MM.1S (cell line): ENCODE data around the gene DUSP15.
"Not testable (repeated sequence)": the region's sequence is repeated elsewhere in the genome, so short reads cannot be mapped to it uniquely, and the experiment has no call there.

Source experiments
- DNase-seq: peaks from one replicate; pipeline ENCODE4 v3.0.0-alpha.2; 2015
- H2AFZ ChIP-seq: fragments of 300-600 bp; sonication (generic); 2 replicates; pipeline ENCODE4 v1.6.0; 2016; ENCODE audit warnings: antibody characterized with exemption, low read length
- H3F3A ChIP-seq: fragments of 300-600 bp; sonication (generic); 2 replicates; pipeline ENCODE4 v1.6.1; 2016; ENCODE audit warnings: mild to moderate bottlenecking, antibody characterized with exemption, low read length, moderate library complexity, mixed read lengths; ENCODE audit not compliant: insufficient read depth
- H3K27ac ChIP-seq: fragments of 300-600 bp; sonication (generic); 2 replicates; pipeline ENCODE4 v1.5.1; 2016; ENCODE audit warnings: mild to moderate bottlenecking, low read length
- H3K27me3 ChIP-seq: fragments of 300-600 bp; sonication (generic); replicated peaks from 2 replicates; pipeline ENCODE4 v1.6.0; 2016; ENCODE audit warnings: low read length; ENCODE audit not compliant: insufficient read depth
- H3K36me3 ChIP-seq: fragments of 300-600 bp; sonication (generic); replicated peaks from 2 replicates; pipeline ENCODE4 v1.6.1; 2016; ENCODE audit warnings: mild to moderate bottlenecking, low read length, mixed read lengths; ENCODE audit not compliant: insufficient read depth
- H3K4me1 ChIP-seq: fragments of 300-600 bp; sonication (generic); 2 replicates; pipeline ENCODE4 v1.6.1; 2016; ENCODE audit warnings: low read length, mixed read lengths
- H3K4me2 ChIP-seq: fragments of 300-600 bp; sonication (generic); 2 replicates; pipeline ENCODE4 v1.6.0; 2016; ENCODE audit warnings: low read depth, low read length
- H3K4me3 ChIP-seq: fragments of 300-600 bp; sonication (generic); 2 replicates; pipeline ENCODE4 v1.5.1; 2016; ENCODE audit warnings: low read length, mixed read lengths
- H3K79me2 ChIP-seq: fragments of 300-600 bp; sonication (generic); 2 replicates; pipeline ENCODE4 v1.6.1; 2016; ENCODE audit warnings: mixed run types, low read length, mixed read lengths
- H3K9ac ChIP-seq: fragments of 300-600 bp; sonication (generic); 2 replicates; pipeline ENCODE4 v1.6.1; 2016; ENCODE audit warnings: low read length, mixed read lengths
- H3K9me2 ChIP-seq: fragments of 300-600 bp; sonication (generic); replicated peaks from 2 replicates; pipeline ENCODE4 v1.6.1; 2016; ENCODE audit warnings: mild to moderate bottlenecking, low read length, mixed read lengths; ENCODE audit not compliant: insufficient read depth
- H3K9me3 ChIP-seq: fragments of 300-600 bp; sonication (generic); replicated peaks from 2 replicates; pipeline ENCODE4 v1.6.1; 2016; ENCODE audit warnings: mild to moderate bottlenecking, low read length, mixed read lengths; ENCODE audit not compliant: insufficient read depth
- H4K20me1 ChIP-seq: fragments of 300-600 bp; sonication (generic); 2 replicates; pipeline ENCODE4 v1.6.1; 2016; ENCODE audit warnings: mild to moderate bottlenecking, low read length, moderate library complexity, mixed read lengths; ENCODE audit not compliant: insufficient read depth
- CTCF ChIP-seq: fragments of 300-600 bp; sonication (generic); IDR thresholded peaks from 2 replicates; pipeline ENCODE4 v1.5.1; 2016; ENCODE audit warnings: antibody characterized with exemption, low read length, mixed read lengths
- EZH2 ChIP-seq: fragments of 300-600 bp; sonication (generic); optimal IDR thresholded peaks from 2 replicates; pipeline ENCODE3; 2017; ENCODE audit warnings: low read depth, mild to moderate bottlenecking, antibody characterized with exemption, low read length, mixed read lengths
- EZH2phosphoT487 ChIP-seq: fragments of 300-600 bp; sonication (generic); IDR thresholded peaks from 2 replicates; pipeline ENCODE4 v1.6.1; 2018; ENCODE audit warnings: antibody characterized with exemption, low read length

The DUSP15 gene

GRCh38 chr20:31831211-31831610, 39.1 kb downstream of the DUSP15 start:
- no peak for TF ChIP-seq EZH2phosphoT487
- TF ChIP-seq EZH2: no peak
- no peak for TF ChIP-seq CTCF
- Histone ChIP-seq H3F3A (no peaks in the 10 kb centered on the region), H3K27ac (no peak overlapping the region), H2AFZ (no peak overlapping the region), H3K9me2 (no peaks in the 10 kb centered on the region), H3K27me3 (no peaks in the 10 kb centered on the region), H3K36me3 (no peaks in the 10 kb centered on the region), H3K4me3 (no peak overlapping the region), H3K4me2 (no peak overlapping the region), H4K20me1 (no peaks in the 10 kb centered on the region), H3K9ac (no peak overlapping the region), H3K9me3 (no peaks in the 10 kb centered on the region), H3K4me1 (peaks cover 13% of the 10 kb centered on the region), H3K79me2 (no peaks in the 10 kb centered on the region)
- DNase-seq: no peak

- DNase-seq: no peak
- Histone ChIP-seq H3K27ac (no peak overlapping the region), H3K9ac (no peak overlapping the region), H3K9me3 (no peaks in the 10 kb centered on the region), H3K27me3 (no peaks in the 10 kb centered on the region), H3K4me1 (peaks cover 6% of the 10 kb centered on the region), H2AFZ (no peak overlapping the region), H3K4me2 (no peak overlapping the region), H3K4me3 (no peak overlapping the region), H3K36me3 (no peaks in the 10 kb centered on the region), H4K20me1 (no peaks in the 10 kb centered on the region), H3K9me2 (no peaks in the 10 kb centered on the region), H3K79me2 (no peaks in the 10 kb centered on the region), H3F3A (no peaks in the 10 kb centered on the region)
- TF ChIP-seq CTCF (no peak), EZH2 (no peak), EZH2phosphoT487 (no peak)
These were observed 39.8 kb downstream of the DUSP15 start for GRCh38 chr20:31830406-31830981.

GRCh38 chr20:31829731-31830130, 40.6 kb downstream of the DUSP15 start:
- Histone ChIP-seq H3K27me3 (no peaks in the 10 kb centered on the region), H3K9me3 (no peaks in the 10 kb centered on the region), H3K27ac (no peak overlapping the region), H3K4me1 (no peaks in the 10 kb centered on the region), H3K9ac (no peak overlapping the region), H3F3A (no peaks in the 10 kb centered on the region), H4K20me1 (no peaks in the 10 kb centered on the region), H3K36me3 (no peaks in the 10 kb centered on the region), H3K79me2 (no peaks in the 10 kb centered on the region), H3K4me3 (no peak overlapping the region), H3K9me2 (no peaks in the 10 kb centered on the region), H2AFZ (no peak overlapping the region), H3K4me2 (no peak overlapping the region)
- no peak for TF ChIP-seq EZH2phosphoT487
- TF ChIP-seq EZH2: no peak
- TF ChIP-seq CTCF: no peak
- DNase-seq: no peak

GRCh38 chr20:31828016-31828415, 42.3 kb downstream of the DUSP15 start:
- not testable (repeated sequence) for H2AFZ ChIP-seq, H3F3A ChIP-seq, H3K4me3 ChIP-seq, H3K4me2 ChIP-seq, H3K9me2 ChIP-seq, H3K36me3 ChIP-seq, H3K27me3 ChIP-seq, DNase-seq, H3K9ac ChIP-seq, H3K9me3 ChIP-seq, H4K20me1 ChIP-seq, H3K79me2 ChIP-seq, H3K27ac ChIP-seq
- H3K4me1 ChIP-seq: peaks cover 15% of the 10 kb centered on the region
